OCI-LY3 (cell line): ENCODE measurements around the gene ZNF487.

Experiments
- H2AFZ ChIP-seq: fragments of 200-600, 300-600 bp; shearing (Covaris generic); 2 replicates; pipeline ENCODE4 v1.6.0; 2014; ENCODE audit warnings: antibody characterized with exemption, low read depth, low read length
- H3K27ac ChIP-seq: fragments of 200-600, 300-600 bp; sonication (generic); 2 replicates; pipeline ENCODE4 v1.5.1; 2014; ENCODE audit warnings: mild to moderate bottlenecking, low read length, moderate library complexity, mixed read lengths
- H3K27me3 ChIP-seq: fragments of 200-600, 300-600 bp; sonication (generic); 2 replicates; pipeline ENCODE4 v1.6.1; 2014; ENCODE audit warnings: low read depth, low read length, mixed read lengths
- H3K36me3 ChIP-seq: fragments of 200-600, 300-600 bp; sonication (generic); replicated peaks from 2 replicates; pipeline ENCODE3; 2014; ENCODE audit warnings: low read depth, low read length, mixed read lengths
- H3K4me1 ChIP-seq: fragments of 300-600, 200-600 bp; sonication (generic); 2 replicates; pipeline ENCODE4 v1.6.1; 2014; ENCODE audit warnings: low read length, mixed read lengths
- H3K4me2 ChIP-seq: fragments of 200-600, 300-600 bp; sonication (generic); 2 replicates; pipeline ENCODE4 v1.6.1; 2014; ENCODE audit warnings: low read length, mixed read lengths
- H3K4me3 ChIP-seq: fragments of 300-600, 200-600 bp; sonication (generic); 2 replicates; pipeline ENCODE4 v1.5.1; 2014; ENCODE audit warnings: antibody characterized with exemption, mild to moderate bottlenecking, low read length, moderate library complexity
- H3K79me2 ChIP-seq: fragments of 300-600, 200-600 bp; shearing (Covaris generic); 2 replicates; pipeline ENCODE4 v1.6.1; 2014; ENCODE audit warnings: mild to moderate bottlenecking, low read length, mixed read lengths
- H3K9ac ChIP-seq: fragments of 300-600, 200-600 bp; shearing (Covaris generic); 2 replicates; pipeline ENCODE4 v1.6.0; 2014; ENCODE audit warnings: mild to moderate bottlenecking, low read length, moderate library complexity
- H3K9me3 ChIP-seq: fragments of 200-600, 300-600 bp; shearing (Covaris generic); 2 replicates; pipeline ENCODE4 v1.6.1; 2014; ENCODE audit warnings: low read length, mixed read lengths; ENCODE audit not compliant: insufficient read depth
- H4K20me1 ChIP-seq: fragments of 200-600, 300-600 bp; sonication (generic); 2 replicates; pipeline ENCODE4 v1.6.1; 2016; ENCODE audit warnings: low read length, mixed read lengths; ENCODE audit not compliant: insufficient read depth
- CTCF ChIP-seq: fragments of 200-600, 300-600 bp; sonication (generic); IDR thresholded peaks from 2 replicates; pipeline ENCODE4 v1.5.1; 2014; ENCODE audit warnings: antibody characterized with exemption, low read length, low read depth
- EZH2phosphoT487 ChIP-seq: fragments of 200-600 bp; shearing (Covaris generic); IDR thresholded peaks from 2 replicates; pipeline ENCODE4 v1.6.1; 2018; ENCODE audit warnings: antibody characterized with exemption, mixed run types, low read depth

The ZNF487 gene

GRCh38 chr10:43402176-43402575 is 34.7 kb upstream of the ZNF487 start:
- peaks cover 100% of the 10 kb centered on the region for H3K79me2 ChIP-seq
- TF ChIP-seq CTCF (no peak), EZH2phosphoT487 (no peak)
- H3K36me3 ChIP-seq: peaks cover 31% of the 10 kb centered on the region
- H2AFZ ChIP-seq: no peak overlapping the region
- H3K27ac ChIP-seq: peak overlapping the region; percentile 2; the same call in 1 of the 2 replicates
- no peaks in the 10 kb centered on the region for H3K9me3 ChIP-seq
- H3K9ac ChIP-seq: no peak overlapping the region
- H3K27me3 ChIP-seq: no peaks in the 10 kb centered on the region
- peak overlapping the region; percentile 98 for H3K4me2 ChIP-seq
- 0 out of 2 replicates have a peak overlapping the region, but pooled peaks have one; percentile 31 for H3K4me3 ChIP-seq
- H3K4me1 ChIP-seq: peaks cover 67% of the 10 kb centered on the region
- peaks cover 78% of the 10 kb centered on the region for H4K20me1 ChIP-seq

DNA sequence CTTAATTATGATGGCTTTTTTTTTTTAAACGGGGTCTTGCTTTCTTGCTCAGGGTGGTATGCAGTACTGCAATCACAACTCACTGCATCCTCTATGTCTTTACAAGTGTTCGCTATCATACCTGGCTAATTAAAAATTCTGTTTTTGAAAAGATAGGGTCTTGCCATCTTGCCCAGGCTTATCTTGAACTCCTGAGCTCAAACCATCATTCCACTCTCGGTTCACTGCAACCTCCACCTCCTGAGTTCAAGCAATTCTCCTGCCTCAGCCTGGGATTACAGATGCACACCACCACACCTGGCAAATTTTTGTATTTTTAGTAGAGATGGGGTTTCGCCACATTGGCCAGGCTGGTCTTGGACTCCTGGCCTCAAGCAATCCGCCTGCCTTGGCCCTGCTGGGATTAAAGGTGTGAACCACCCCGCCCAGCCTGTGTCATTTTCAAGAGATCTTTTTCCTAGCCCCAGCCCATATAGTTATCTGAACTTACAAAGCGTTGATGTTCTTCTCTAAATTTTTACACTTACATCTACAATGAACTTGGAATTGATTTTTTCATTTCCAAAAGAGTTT is 33.9 kb upstream of the ZNF487 start:
- Histone ChIP-seq H3K4me3 (peak overlapping the region; percentile 99), H3K79me2 (peaks cover 100% of the 10 kb centered on the region), H3K9ac (peak overlapping the region; percentile 16; the same call in 1 of the 2 replicates), H3K4me1 (peaks cover 64% of the 10 kb centered on the region), H3K9me3 (no peaks in the 10 kb centered on the region), H3K27me3 (no peaks in the 10 kb centered on the region), H3K4me2 (peak overlapping the region; percentile 98), H3K36me3 (peaks cover 33% of the 10 kb centered on the region), H2AFZ (no peak overlapping the region), H4K20me1 (peaks cover 78% of the 10 kb centered on the region), H3K27ac (no peak overlapping the region)
- TF ChIP-seq EZH2phosphoT487: no peak
- TF ChIP-seq CTCF: no peak

GRCh38 chr10:43403911-43404703 is 32.8 kb upstream of the ZNF487 start:
- H3K9me3 ChIP-seq: no peaks in the 10 kb centered on the region
- H3K4me3 ChIP-seq: peak overlapping the region; percentile 99
- peaks cover 98% of the 10 kb centered on the region for H3K79me2 ChIP-seq
- H3K27ac ChIP-seq: peak overlapping the region; percentile 34
- H3K9ac ChIP-seq: peak overlapping the region; percentile 57
- H4K20me1 ChIP-seq: peaks cover 72% of the 10 kb centered on the region
- no peak for TF ChIP-seq CTCF
- TF ChIP-seq EZH2phosphoT487: no peak
- H3K4me1 ChIP-seq: peaks cover 59% of the 10 kb centered on the region
- H3K36me3 ChIP-seq: peaks cover 35% of the 10 kb centered on the region
- no peaks in the 10 kb centered on the region for H3K27me3 ChIP-seq
- H3K4me2 ChIP-seq: peak overlapping the region; percentile 98
- no peak overlapping the region for H2AFZ ChIP-seq

DNA sequence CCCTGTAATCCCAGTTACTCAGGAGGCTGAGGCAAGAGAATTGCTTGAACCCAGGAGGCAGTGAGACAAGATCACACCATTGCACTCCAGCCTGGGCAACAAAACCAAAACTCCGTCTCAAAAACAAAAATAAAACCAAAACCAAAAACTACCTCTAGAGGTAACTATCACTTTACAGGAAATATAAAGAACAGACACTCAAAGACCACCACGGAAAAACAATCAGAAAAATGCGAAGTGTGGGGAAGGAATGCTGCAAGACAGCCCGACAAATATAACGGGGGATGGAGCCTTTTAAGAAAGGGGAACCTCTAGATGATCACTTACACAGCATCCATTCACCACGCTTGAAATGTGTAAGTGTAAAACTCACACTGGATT is 32.2 kb upstream of the ZNF487 start:
- H4K20me1 ChIP-seq: peaks cover 66% of the 10 kb centered on the region
- peaks cover 96% of the 10 kb centered on the region for H3K79me2 ChIP-seq
- H3K27me3 ChIP-seq: no peaks in the 10 kb centered on the region
- peak overlapping the region; percentile 34 for H3K27ac ChIP-seq
- peaks cover 30% of the 10 kb centered on the region for H3K36me3 ChIP-seq
- H2AFZ ChIP-seq: no peak overlapping the region
- H3K4me2 ChIP-seq: peak overlapping the region; percentile 98
- peak overlapping the region; percentile 57 for H3K9ac ChIP-seq
- H3K4me1 ChIP-seq: peaks cover 53% of the 10 kb centered on the region
- peak overlapping the region; percentile 99 for H3K4me3 ChIP-seq
- no peaks in the 10 kb centered on the region for H3K9me3 ChIP-seq
- TF ChIP-seq CTCF: no peak
- TF ChIP-seq EZH2phosphoT487: no peak
